HCT116 (cell line): ENCODE data around the gene TGFBR3L. TPM values are rescaled to one million over a fixed set of nuclear protein-coding genes. Genes with fewer than 3 reads are reported as not detected.

ENCODE experiments used
- ATAC-seq: fragments of 200-7000 bp; cut with Tn5 transposase; 2 replicates; pipeline ENCODE4 v1.9.1; 2020; ENCODE audit warnings: mild to moderate bottlenecking, moderate library complexity
- BruUV-seq: library from RNA; stranded (reverse); fragments of 400-500 nt; replicated peaks from 2 replicates; lab custom pipeline; 2021; lab: Mats Ljungman, UMichigan
- CTCF ChIA-PET: fragments of 300-600 bp; sonication (Branson Sonifier 250); formaldehyde crosslinking; loops from one replicate; lab custom pipeline; 2021; ENCODE audit warnings: antibody characterized with exemption; lab: Charles Lee
- POLR2A ChIA-PET: fragments of 300-600, 350-600 bp; sonication (Branson Sonifier 250); formaldehyde crosslinking; loops from one replicate; lab custom pipeline; 2021; ENCODE audit warnings: antibody characterized with exemption; lab: Charles Lee
- RAD21 ChIA-PET, 2 experiments: fragments of 300-600 bp; sonication (Branson Sonifier 250); formaldehyde crosslinking; loops; one replicate each; lab custom pipeline; 2023; ENCODE audit warnings: low total read pairs in 2 of 2; ENCODE audit not compliant: uncharacterized antibody in 2 of 2, unreplicated experiment in 2 of 2, low non-redundant PET in 1 of 2; lab: Charles Lee
- DNase-seq: peaks from one replicate; pipeline ENCODE4 v3.0.0-alpha.2; 2010; ENCODE audit warnings: low read depth, low spot score
- H2AFZ ChIP-seq: fragments of 200-600 bp; shearing (Covaris generic), sonication (generic); 2 replicates; pipeline ENCODE4 v1.6.1; 2017; ENCODE audit warnings: low read depth, mixed run types, mixed read lengths, antibody characterized with exemption, low read length; ENCODE audit not compliant: poor library complexity, severe bottlenecking
- H3K27ac ChIP-seq: 2 replicates; pipeline ENCODE4 v1.5.1; 2012; ENCODE audit warnings: low read depth, low read length
- H3K27me3 ChIP-seq: fragments of 200-600 bp; sonication (generic); 2 replicates; pipeline ENCODE4 v1.6.1; 2016; ENCODE audit warnings: mixed run types, low read length, mixed read lengths; ENCODE audit not compliant: insufficient read depth
- H3K36me3 ChIP-seq, 2 experiments: fragments of 200-500 bp in 1 of 2; fragments of 200-600 bp in 1 of 2; sonication (Bioruptor generic) in 1 of 2; sonication (generic) in 1 of 2; 2 replicates each; pipeline versions ENCODE4 v1.5.1 to v1.6.1; 2014 to 2016; ENCODE audit warnings: low read length in 2 of 2, inconsistent platforms in 1 of 2, mixed read lengths in 1 of 2, mixed run types in 1 of 2; ENCODE audit not compliant: insufficient read depth in 2 of 2, control insufficient read depth in 1 of 2
- H3K4me1 ChIP-seq, 2 experiments: fragments of 200-600 bp in 1 of 2; sonication (generic) in 1 of 2; 2 replicates each; pipeline versions ENCODE4 v1.5.1 to v1.6.1; 2012 to 2017; ENCODE audit warnings: low read length in 2 of 2, inconsistent platforms in 1 of 2, mild to moderate bottlenecking in 1 of 2, mixed read lengths in 1 of 2, mixed run types in 1 of 2, moderate library complexity in 1 of 2; ENCODE audit not compliant: insufficient read depth in 2 of 2, control insufficient read depth in 1 of 2
- H3K4me2 ChIP-seq: fragments of 200-600 bp; sonication (generic); 2 replicates; pipeline ENCODE4 v1.6.1; 2017; ENCODE audit warnings: mixed run types, low read length, mixed read lengths
- H3K4me3 ChIP-seq, 2 experiments: fragments of 200-600 bp in 1 of 2; sonication (generic) in 1 of 2; replicated peaks in 1 of 2; 2 replicates each; pipeline ENCODE4 v1.5.1; 2011 to 2016; ENCODE audit warnings: low read length in 2 of 2, control low read depth in 1 of 2, low read depth in 1 of 2, mild to moderate bottlenecking in 1 of 2, mixed read lengths in 1 of 2, mixed run types in 1 of 2
- H3K79me2 ChIP-seq: fragments of 200-600 bp; sonication (generic); 2 replicates; pipeline ENCODE4 v1.6.1; 2017; ENCODE audit warnings: mild to moderate bottlenecking, mixed run types, low read length, moderate library complexity, mixed read lengths; ENCODE audit not compliant: insufficient read depth
- H3K9ac ChIP-seq: fragments of 200-600 bp; sonication (generic); 2 replicates; pipeline ENCODE4 v1.6.1; 2016; ENCODE audit warnings: low read length, mixed read lengths
- H3K9me2 ChIP-seq: fragments of 200-600 bp; sonication (generic), shearing (Covaris generic); 2 replicates; pipeline ENCODE4 v1.6.1; 2017; ENCODE audit warnings: mixed run types, mild to moderate bottlenecking, moderate library complexity; ENCODE audit not compliant: insufficient read depth
- H3K9me3 ChIP-seq, 2 experiments: fragments of 200-500 bp in 1 of 2; fragments of 200-600 bp in 1 of 2; sonication (Bioruptor generic) in 1 of 2; sonication (generic) in 1 of 2; 2 replicates each; pipeline ENCODE4 v1.6.1; 2014 to 2017; ENCODE audit warnings: low read length in 2 of 2, mixed read lengths in 2 of 2, inconsistent platforms in 1 of 2, low read depth in 1 of 2, mild to moderate bottlenecking in 1 of 2, mixed run types in 1 of 2, moderate library complexity in 1 of 2; ENCODE audit not compliant: control insufficient read depth in 1 of 2, insufficient read depth in 1 of 2
- H4K20me1 ChIP-seq: fragments of 200-600 bp; sonication (generic), shearing (Covaris generic); 2 replicates; pipeline ENCODE4 v1.6.1; 2017; ENCODE audit warnings: mixed run types, mild to moderate bottlenecking, moderate library complexity; ENCODE audit not compliant: insufficient read depth
- EZH2 ChIP-seq: fragments of 200-600 bp; sonication (generic); IDR thresholded peaks from 2 replicates; pipeline ENCODE4 v1.6.1; 2017; ENCODE audit warnings: antibody characterized with exemption, mixed run types
- JUND ChIP-seq: IDR thresholded peaks from 2 replicates; pipeline ENCODE4 v1.6.1; 2012
- POLR2A ChIP-seq: IDR thresholded peaks from 2 replicates; pipeline ENCODE4 v1.7.0; 2011; ENCODE audit warnings: borderline replicate concordance; ENCODE audit not compliant: insufficient read depth, insufficient read length; ENCODE audit errors: extremely low read depth
- POLR2AphosphoS5 ChIP-seq: IDR thresholded peaks from 2 replicates; pipeline ENCODE4 v1.6.1; 2011; ENCODE audit warnings: mild to moderate bottlenecking, low read depth, low read length, moderate library complexity
- REST ChIP-seq: IDR thresholded peaks from 2 replicates; pipeline ENCODE4 v1.6.1; 2012; ENCODE audit warnings: low read depth
- SRF ChIP-seq: IDR thresholded peaks from 2 replicates; pipeline ENCODE4 v1.6.1; 2012; ENCODE audit warnings: low read depth
- ZNF274 ChIP-seq: fragments of 200-500 bp; sonication (Bioruptor generic); IDR thresholded peaks from 2 replicates; pipeline ENCODE4 v1.6.1; 2014; ENCODE audit warnings: mild to moderate bottlenecking, low read depth, low read length, inconsistent platforms
- intact Hi-C: fragments of 100-400 bp; cut with micrococcal nuclease; formaldehyde crosslinking; loops from 2 replicates; pipeline ENCODE4 v1.10.0; 2022
- total RNA-seq: library from RNA; stranded (reverse); gene quantifications from one replicate; pipeline ENCODE4 v1.2.1, GENCODE V29; 2021; ENCODE audit not compliant: unreplicated experiment
- TF ChIP-seq, protein P1 (sequence below): IDR thresholded peaks from 2 replicates; pipeline ENCODE4 v1.6.1; 2012
- TF ChIP-seq, protein P2 (sequence below): IDR thresholded peaks from 2 replicates; pipeline ENCODE4 v1.6.1; 2012
- TF ChIP-seq, protein P3 (sequence below), 3 experiments: fragments of 200-600 bp in 1 of 3; sonication (generic) in 1 of 3; IDR thresholded peaks in 2 of 3; conservative IDR thresholded peaks in 1 of 3; 2 replicates each; pipeline ENCODE4 v1.5.1; 2012 to 2017; ENCODE audit warnings: low read depth in 2 of 3, low read length in 2 of 3, antibody characterized with exemption in 1 of 3, borderline replicate concordance in 1 of 3, control low read depth in 1 of 3, mild to moderate bottlenecking in 1 of 3, mixed read lengths in 1 of 3, mixed run types in 1 of 3, moderate library complexity in 1 of 3; ENCODE audit not compliant: insufficient read depth in 1 of 3

Gene TGFBR3L
- total RNA-seq, 1 experiment from 2014 or later, result 30.9 TPM

DNA sequence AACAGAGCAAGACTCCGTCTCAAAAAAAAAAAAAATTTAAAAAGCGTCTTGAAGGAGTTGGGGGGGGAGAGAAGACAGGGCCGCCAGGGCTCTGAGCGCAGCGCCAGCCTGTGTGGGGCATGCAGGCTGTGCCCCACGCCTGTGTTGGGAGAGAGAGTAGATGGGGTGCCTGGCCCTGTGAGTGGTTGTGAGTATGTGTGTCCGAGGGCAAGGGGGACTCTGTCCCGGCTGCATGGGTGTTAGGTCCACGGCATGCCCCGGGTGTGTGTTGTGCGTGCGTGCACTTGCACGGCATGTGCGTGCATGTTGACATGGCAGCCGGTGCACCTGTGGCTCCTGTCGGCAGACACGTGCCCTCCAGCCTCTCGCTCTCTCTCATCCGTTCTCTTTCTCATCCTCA, 7.5 kb upstream of the TGFBR3L start:
- no TSS peak for BruUV-seq
- Histone ChIP-seq H2AFZ (no peak overlapping the region), H3K4me1 (peaks cover 3 to 25% of the 10 kb centered on the region in 2 experiments; a peak in 2 of 4 replicates), H3K9me2 (no peaks in the 10 kb centered on the region), H3K4me2 (no peak overlapping the region), H3K9me3 (no peaks in the 10 kb centered on the region), H3K27ac (no peak overlapping the region; the same call in 1 of the 2 replicates), H3K4me3 (no peak overlapping the region), H3K27me3 (no peaks in the 10 kb centered on the region), H3K9ac (no peak overlapping the region), H3K36me3 (peaks cover 4 to 5% of the 10 kb centered on the region in 2 experiments; a peak in 3 of 4 replicates), H3K79me2 (peaks cover 64% of the 10 kb centered on the region), H4K20me1 (no peaks in the 10 kb centered on the region)
- TF ChIP-seq, protein P1, sequence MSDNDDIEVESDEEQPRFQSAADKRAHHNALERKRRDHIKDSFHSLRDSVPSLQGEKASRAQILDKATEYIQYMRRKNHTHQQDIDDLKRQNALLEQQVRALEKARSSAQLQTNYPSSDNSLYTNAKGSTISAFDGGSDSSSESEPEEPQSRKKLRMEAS, result no peak
- TF ChIP-seq SRF (no peak), ZNF274 (no peak), JUND (no peak), REST (no peak), POLR2A (no peak), EZH2 (no peak), POLR2AphosphoS5 (no peak)
- TF ChIP-seq, protein P2, sequence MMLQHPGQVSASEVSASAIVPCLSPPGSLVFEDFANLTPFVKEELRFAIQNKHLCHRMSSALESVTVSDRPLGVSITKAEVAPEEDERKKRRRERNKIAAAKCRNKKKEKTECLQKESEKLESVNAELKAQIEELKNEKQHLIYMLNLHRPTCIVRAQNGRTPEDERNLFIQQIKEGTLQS, result no peak
- TF ChIP-seq, protein P3, sequence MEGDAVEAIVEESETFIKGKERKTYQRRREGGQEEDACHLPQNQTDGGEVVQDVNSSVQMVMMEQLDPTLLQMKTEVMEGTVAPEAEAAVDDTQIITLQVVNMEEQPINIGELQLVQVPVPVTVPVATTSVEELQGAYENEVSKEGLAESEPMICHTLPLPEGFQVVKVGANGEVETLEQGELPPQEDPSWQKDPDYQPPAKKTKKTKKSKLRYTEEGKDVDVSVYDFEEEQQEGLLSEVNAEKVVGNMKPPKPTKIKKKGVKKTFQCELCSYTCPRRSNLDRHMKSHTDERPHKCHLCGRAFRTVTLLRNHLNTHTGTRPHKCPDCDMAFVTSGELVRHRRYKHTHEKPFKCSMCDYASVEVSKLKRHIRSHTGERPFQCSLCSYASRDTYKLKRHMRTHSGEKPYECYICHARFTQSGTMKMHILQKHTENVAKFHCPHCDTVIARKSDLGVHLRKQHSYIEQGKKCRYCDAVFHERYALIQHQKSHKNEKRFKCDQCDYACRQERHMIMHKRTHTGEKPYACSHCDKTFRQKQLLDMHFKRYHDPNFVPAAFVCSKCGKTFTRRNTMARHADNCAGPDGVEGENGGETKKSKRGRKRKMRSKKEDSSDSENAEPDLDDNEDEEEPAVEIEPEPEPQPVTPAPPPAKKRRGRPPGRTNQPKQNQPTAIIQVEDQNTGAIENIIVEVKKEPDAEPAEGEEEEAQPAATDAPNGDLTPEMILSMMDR (IDR thresholded peaks at IDR 0.05 in 2 of 3, conservative IDR thresholded peaks at IDR 0.05 in 1 of 3; ENCODE audit: borderline replicate concordance in 1 of 3, insufficient read depth in 1 of 3, low read depth in 2 of 3, low read length in 2 of 3), result no peak
- DNase-seq, result no peak
- no peak for ATAC-seq
- RAD21 ChIA-PET, result no interaction called here
- POLR2A ChIA-PET, result no interaction called here
- CTCF ChIA-PET, result no interaction called here
- intact Hi-C loops, result no loop called here
